ENCODE measurements around the gene NKTR. TPM values are rescaled to one million over a fixed set of nuclear protein-coding genes. Genes with fewer than 3 reads are reported as not detected.

The NKTR gene
- total and polyA plus RNA-seq, 2 experiments from 2014 or later, result 36.8 to 74.3 TPM

GRCh38 chr3:42666577-42666998 is 66.1 kb downstream of the NKTR start:
- Histone ChIP-seq H4K20me1 (ENCODE audit: insufficient read depth, poor library complexity, severe bottlenecking) (no peaks in the 10 kb centered on the region), H3K79me2 (no peaks in the 10 kb centered on the region), H3K9me2 (replicated peaks; ENCODE audit: insufficient read depth) (no peaks in the 10 kb centered on the region), H3K4me1 (ENCODE audit: insufficient read depth) (no peaks in the 10 kb centered on the region), H3K36me3 (replicated peaks; ENCODE audit: insufficient read depth, low read depth) (no peaks in the 10 kb centered on the region), H3K27me3 (no peaks in the 10 kb centered on the region), H3K27ac (no peak overlapping the region), H2AFZ (no peak overlapping the region), H3K9me3 (ENCODE audit: low read depth) (no peaks in the 10 kb centered on the region), H3K4me3 (no peak overlapping the region), H3K4me2 (no peak overlapping the region)
- DNase-seq (ENCODE audit: low spot score), result no peak
- WGBS (ENCODE audit: low lambda C conversion rate, missing lambda C conversion rate), result 89% methylated on average over 4 of the region's 4 CpGs
- TF ChIP-seq EZH2phosphoT487 (IDR thresholded peaks at IDR 0.05; ENCODE audit: low read depth, severe bottlenecking, unreplicated experiment) (no peak), EZH2 (IDR thresholded peaks at IDR 0.05; ENCODE audit: borderline replicate concordance) (no peak), CTCF (IDR thresholded peaks at IDR 0.05; ENCODE audit: poor library complexity) (no peak)

- H3K4me1 ChIP-seq (ENCODE audit: insufficient read depth), result no peaks in the 10 kb centered on the region
- 89% methylated on average over 7 of the region's 7 CpGs for WGBS (ENCODE audit: low lambda C conversion rate, missing lambda C conversion rate)
- no peak overlapping the region for H3K4me2 ChIP-seq
- TF ChIP-seq EZH2phosphoT487 (IDR thresholded peaks at IDR 0.05; ENCODE audit: low read depth, severe bottlenecking, unreplicated experiment) (no peak), EZH2 (IDR thresholded peaks at IDR 0.05; ENCODE audit: borderline replicate concordance) (no peak), CTCF (IDR thresholded peaks at IDR 0.05; ENCODE audit: poor library complexity) (no peak)
- H3K79me2 ChIP-seq, result no peaks in the 10 kb centered on the region
- H2AFZ ChIP-seq, result no peak overlapping the region
- no peak for DNase-seq (ENCODE audit: low spot score)
- no peaks in the 10 kb centered on the region for H3K9me3 ChIP-seq (ENCODE audit: low read depth)
- no peak overlapping the region for H3K27ac ChIP-seq
- no peaks in the 10 kb centered on the region for H3K9me2 ChIP-seq (replicated peaks; ENCODE audit: insufficient read depth)
- no peaks in the 10 kb centered on the region for H4K20me1 ChIP-seq (ENCODE audit: insufficient read depth, poor library complexity, severe bottlenecking)
- H3K36me3 ChIP-seq (replicated peaks; ENCODE audit: insufficient read depth, low read depth), result no peaks in the 10 kb centered on the region
- H3K27me3 ChIP-seq, result no peaks in the 10 kb centered on the region
- H3K4me3 ChIP-seq, result no peak overlapping the region
Observed at GRCh38 chr3:42667096-42667522, 66.6 kb downstream of the NKTR start.

DNA sequence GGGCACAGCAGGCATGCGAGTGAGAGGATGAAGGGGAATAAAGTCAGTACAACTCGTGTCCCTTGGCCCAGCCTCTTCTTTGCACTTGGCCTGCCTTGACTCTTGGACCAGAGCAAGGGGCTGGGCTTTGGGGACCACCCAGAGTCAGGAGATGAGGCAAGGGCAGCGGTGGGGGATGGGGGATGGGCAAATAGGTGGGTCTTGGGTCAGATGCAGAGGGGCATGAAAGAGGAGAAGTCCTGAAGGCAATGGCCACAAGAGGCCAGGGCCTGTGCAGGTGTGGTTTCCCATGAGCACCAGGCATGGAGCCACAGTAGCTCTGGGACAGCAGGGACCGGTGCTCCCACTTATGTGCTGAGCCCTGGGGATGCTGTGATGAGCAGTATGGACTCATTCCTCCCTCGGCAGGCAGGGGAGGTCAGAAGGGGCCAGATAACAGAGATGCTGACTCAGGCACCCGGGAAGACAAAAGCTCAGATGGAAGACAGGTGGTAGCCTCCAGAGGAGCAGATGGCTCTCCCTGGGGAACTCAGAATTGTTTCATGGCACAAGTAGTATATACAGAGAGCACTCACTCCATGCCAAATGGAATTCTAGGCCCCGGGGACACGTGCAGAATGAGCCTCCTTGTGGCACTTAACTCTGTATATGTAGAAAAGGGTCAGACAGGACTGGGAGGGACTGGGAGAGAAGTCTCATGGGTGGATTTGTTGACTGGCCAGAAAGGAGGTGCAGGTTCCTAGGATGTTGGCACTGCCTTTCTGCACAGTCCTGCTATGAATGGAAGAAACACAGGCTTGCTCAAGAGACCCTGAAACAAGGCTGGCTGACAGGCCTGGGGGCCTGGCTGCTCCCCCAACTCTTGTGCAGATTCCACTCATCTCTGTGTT is 67.3 kb downstream of the NKTR start:
- H3K27me3 ChIP-seq, result no peaks in the 10 kb centered on the region
- no peak overlapping the region for H3K4me2 ChIP-seq
- 70% methylated on average over 8 of the region's 8 CpGs for WGBS (ENCODE audit: low lambda C conversion rate, missing lambda C conversion rate)
- H3K9me2 ChIP-seq (replicated peaks; ENCODE audit: insufficient read depth), result no peaks in the 10 kb centered on the region
- no peaks in the 10 kb centered on the region for H3K4me1 ChIP-seq (ENCODE audit: insufficient read depth)
- no peaks in the 10 kb centered on the region for H3K9me3 ChIP-seq (ENCODE audit: low read depth)
- H4K20me1 ChIP-seq (ENCODE audit: insufficient read depth, poor library complexity, severe bottlenecking), result no peaks in the 10 kb centered on the region
- no peak overlapping the region for H2AFZ ChIP-seq
- no peaks in the 10 kb centered on the region for H3K36me3 ChIP-seq (replicated peaks; ENCODE audit: insufficient read depth, low read depth)
- TF ChIP-seq EZH2 (IDR thresholded peaks at IDR 0.05; ENCODE audit: borderline replicate concordance) (no peak), CTCF (IDR thresholded peaks at IDR 0.05; ENCODE audit: poor library complexity) (no peak), EZH2phosphoT487 (IDR thresholded peaks at IDR 0.05; ENCODE audit: low read depth, severe bottlenecking, unreplicated experiment) (no peak)
- no peak overlapping the region for H3K4me3 ChIP-seq
- H3K27ac ChIP-seq, result no peak overlapping the region
- DNase-seq (ENCODE audit: low spot score), result no peak
- H3K79me2 ChIP-seq, result no peaks in the 10 kb centered on the region
